Activated CD8-positive, alpha-beta T cell treated with anti-CD3 and anti-CD28 coated beads, Interleukin-2, amount 10 ng/mL, durations not matched to agents 7 days and 5 days (primary cell): ENCODE measurements around the gene DNM2. TPM values are rescaled to one million over a fixed set of nuclear protein-coding genes. Genes with fewer than 3 reads are reported as not detected.
"Not testable (repeated sequence)": the region's sequence is repeated elsewhere in the genome, so short reads cannot be mapped to it uniquely, and the experiment has no call there.

Experiments used
- ATAC-seq: fragments of 150-1000 bp; cut with Tn5 transposase; one replicate; pipeline ENCODE4 v1.10.0; 2021; ENCODE audit warnings: moderate library complexity
- CTCF ChIA-PET: fragments of 350-600 bp; sonication (Branson Sonifier 250); formaldehyde crosslinking; loops from one replicate; lab custom pipeline; 2021; ENCODE audit warnings: antibody characterized with exemption; lab: Charles Lee
- POLR2A ChIA-PET: fragments of 350-600 bp; sonication (Branson Sonifier 250); formaldehyde crosslinking; loops from one replicate; lab custom pipeline; 2021; ENCODE audit warnings: antibody characterized with exemption; lab: Charles Lee
- DNase-seq: peaks from one replicate; pipeline ENCODE4 v3.0.0-alpha.2; 2020
- H3K27ac Mint-ChIP-seq: one replicate; pipeline ENCODE4 v1.8.0; 2021; ENCODE audit warnings: mild to moderate bottlenecking, mixed read lengths
- H3K27me3 Mint-ChIP-seq: one replicate; pipeline ENCODE4 v1.8.0; 2021; ENCODE audit warnings: low read depth, mixed read lengths
- H3K36me3 Mint-ChIP-seq: one replicate; pipeline ENCODE4 v1.8.0; 2021; ENCODE audit warnings: low read depth, mixed read lengths
- H3K4me1 Mint-ChIP-seq: one replicate; pipeline ENCODE4 v1.8.0; 2021; ENCODE audit warnings: low read depth, mixed read lengths
- H3K4me3 Mint-ChIP-seq: one replicate; pipeline ENCODE4 v1.8.0; 2021; ENCODE audit warnings: mild to moderate bottlenecking, mixed read lengths
- H3K9me3 Mint-ChIP-seq: one replicate; pipeline ENCODE4 v1.8.0; 2022; ENCODE audit warnings: mixed read lengths; ENCODE audit not compliant: insufficient read depth
- total RNA-seq, 2 experiments: library from RNA; stranded (reverse); gene quantifications; one replicate each; pipeline ENCODE4 v1.2.3, GENCODE V29; 2021

Gene DNM2
- total RNA-seq, 2 experiments from 2014 or later, result 239 to 240 TPM

- Mint-ChIP-seq H3K27me3 (no peaks in the 10 kb centered on the region), H3K36me3 (no peaks in the 10 kb centered on the region), H3K9me3 (no peaks in the 10 kb centered on the region), H3K4me1 (peaks cover 23% of the 10 kb centered on the region), H3K4me3 (no peak overlapping the region), H3K27ac (no peak overlapping the region)
- ChIA-PET CTCF (interaction anchor here (1.0 to 12.8 kb wide), 12 partner anchors 10 to 161 kb away, joined by 3 to 195 read pairs (median 16); partner anchors contain the start of genes C19orf38, DNM2, QTRT1 and TMED1), POLR2A (interaction anchor here (1.9 kb wide), 1 partner anchor 145 kb away, joined by 10 read pairs; the partner anchor contains the start of gene DNM2)
- no peak for ATAC-seq
- no peak for DNase-seq
These were observed 145.3 kb downstream of the DNM2 start for GRCh38 chr19:10863107-10863717.

- H3K27ac Mint-ChIP-seq, result no peak overlapping the region
- no peaks in the 10 kb centered on the region for H3K27me3 Mint-ChIP-seq
- POLR2A ChIA-PET, result interaction anchor here (0.6 to 1.9 kb wide), 4 partner anchors 11 to 147 kb away, joined by 3 to 12 read pairs (median 6); partner anchors contain the start of genes DNM2 and TMED1
These were observed 146.6 kb downstream of the DNM2 start for GRCh38 chr19:10864538-10864899.

GRCh38 chr19:10866495-10866894 is 148.6 kb downstream of the DNM2 start:
- Mint-ChIP-seq H3K27ac (no peak overlapping the region), H3K27me3 (no peaks in the 10 kb centered on the region), H3K9me3 (no peaks in the 10 kb centered on the region), H3K36me3 (no peaks in the 10 kb centered on the region), H3K4me1 (peaks cover 29% of the 10 kb centered on the region), H3K4me3 (no peak overlapping the region)
- no peak for ATAC-seq
- no peak for DNase-seq
- POLR2A ChIA-PET, result no interaction called here
- CTCF ChIA-PET, result interaction anchor here (4.0 to 12.8 kb wide), 2 partner anchors 13 to 148 kb away, joined by 60 to 195 read pairs; partner anchors contain the start of gene DNM2

More at GRCh38 chr19:10864538-10864899, 146.6 kb downstream of the DNM2 start:
- peak; percentile 87 for DNase-seq
- Mint-ChIP-seq H3K9me3 (no peaks in the 10 kb centered on the region), H3K4me3 (no peak overlapping the region), H3K36me3 (no peaks in the 10 kb centered on the region), H3K4me1 (peaks cover 21% of the 10 kb centered on the region)
- ATAC-seq, result peak; percentile 90
- CTCF ChIA-PET, result interaction anchor here (0.7 to 12.8 kb wide), 35 partner anchors 9 to 518 kb away, joined by 3 to 195 read pairs (median 4); partner anchors contain the start of genes C19orf38, DNM2, QTRT1 and TMED1

GRCh38 chr19:10868872-10869547 is 151.1 kb downstream of the DNM2 start:
- Mint-ChIP-seq H3K9me3 (no peaks in the 10 kb centered on the region), H3K4me3 (no peak overlapping the region), H3K4me1 (peaks cover 33% of the 10 kb centered on the region), H3K27me3 (no peaks in the 10 kb centered on the region), H3K27ac (no peak overlapping the region), H3K36me3 (no peaks in the 10 kb centered on the region)
- no peak for DNase-seq
- no peak for ATAC-seq
- CTCF ChIA-PET, result interaction anchor here (3.1 to 12.8 kb wide), 2 partner anchors 11 to 150 kb away, joined by 12 to 195 read pairs; partner anchors contain the start of gene DNM2
- POLR2A ChIA-PET, result no interaction called here

GRCh38 chr19:10869872-10870311 is 152.0 kb downstream of the DNM2 start:
- not testable (repeated sequence) for ATAC-seq, DNase-seq, H3K4me3 Mint-ChIP-seq, H3K9me3 Mint-ChIP-seq, H3K36me3 Mint-ChIP-seq, H3K27me3 Mint-ChIP-seq
- H3K4me1 Mint-ChIP-seq, result peaks cover 27% of the 10 kb centered on the region
- ChIA-PET POLR2A (interaction anchor here (0.6 to 1.4 kb wide), 3 partner anchors 34 to 565 kb away, joined by 3 to 6 read pairs (median 3); partner anchors contain the start of genes ODAD3 and TMED1), CTCF (interaction anchor here (1.2 to 12.8 kb wide), 4 partner anchors 9 to 151 kb away, joined by 4 to 195 read pairs (median 10); partner anchors contain the start of gene DNM2)
- H3K27ac Mint-ChIP-seq, result peak overlapping the region; percentile 63

- Mint-ChIP-seq H3K9me3 (no peaks in the 10 kb centered on the region), H3K4me1 (peaks cover 27% of the 10 kb centered on the region), H3K36me3 (peaks cover 4% of the 10 kb centered on the region), H3K27me3 (no peaks in the 10 kb centered on the region), H3K4me3 (peak overlapping the region; percentile 60), H3K27ac (peak overlapping the region; percentile 79)
- DNase-seq, result no peak
- CTCF ChIA-PET, result interaction anchor here (0.5 to 12.8 kb wide), 18 partner anchors 9 to 505 kb away, joined by 3 to 195 read pairs (median 5); partner anchors contain the start of genes DNM2, LDLR, SWSAP1 and TMED1
- POLR2A ChIA-PET, result interaction anchor here (0.6 to 1.4 kb wide), 4 partner anchors 35 to 564 kb away, joined by 3 to 6 read pairs (median 3); partner anchors contain the start of genes ODAD3 and TMED1
- ATAC-seq, result no peak
These were observed 152.6 kb downstream of the DNM2 start for GRCh38 chr19:10870501-10870954.

GRCh38 chr19:10870955-10871603 is 153.2 kb downstream of the DNM2 start, which contains the start of gene CARM1:
CARM1 (plus strand) TSS chr19:10871553; CDS start chr19:10871703, 150 bp downstream.
- no peaks in the 10 kb centered on the region for H3K9me3 Mint-ChIP-seq
- peak within 1 kb of the TSS; percentile 79 for H3K27ac Mint-ChIP-seq
- DNase-seq, result peak; percentile 99
- H3K36me3 Mint-ChIP-seq, result peaks cover 4% of the 10 kb centered on the region
- peak; percentile 91 for ATAC-seq
- CTCF ChIA-PET, result interaction anchor here (0.5 to 12.8 kb wide), 16 partner anchors 9 to 504 kb away, joined by 3 to 195 read pairs (median 5); partner anchors contain the start of genes DNM2, LDLR, SWSAP1 and TMED1
- H3K4me1 Mint-ChIP-seq, result peaks cover 28% of the 10 kb centered on the region
- H3K27me3 Mint-ChIP-seq, result no peaks in the 10 kb centered on the region
- POLR2A ChIA-PET, result interaction anchor here (0.7 to 1.4 kb wide), 2 partner anchors 35 to 56 kb away, joined by 3 to 6 read pairs; partner anchors contain the start of gene TMED1
- peak within 1 kb of the TSS; percentile 67 for H3K4me3 Mint-ChIP-seq

GRCh38 chr19:10871711-10872545 is 154.0 kb downstream of the DNM2 start:
- DNase-seq (peak; percentile 37), ATAC-seq (peak; percentile 5)
- Mint-ChIP-seq H3K9me3 (no peaks in the 10 kb centered on the region), H3K4me3 (peak overlapping the region; percentile 67), H3K36me3 (peaks cover 6% of the 10 kb centered on the region), H3K4me1 (peaks cover 35% of the 10 kb centered on the region), H3K27ac (peak overlapping the region; percentile 72), H3K27me3 (no peaks in the 10 kb centered on the region)
- CTCF ChIA-PET, result interaction anchor here (0.8 to 12.8 kb wide), 19 partner anchors 8 to 503 kb away, joined by 3 to 195 read pairs (median 4); partner anchors contain the start of genes DNM2, SWSAP1 and TMED1
- POLR2A ChIA-PET, result interaction anchor here (1.0 kb wide), 1 partner anchor 56 kb away, joined by 3 read pairs; no protein-coding TSS in a partner anchor

- ATAC-seq, result no peak
- DNase-seq, result no peak
- CTCF ChIA-PET, result interaction anchor here (0.8 to 12.8 kb wide), 16 partner anchors 8 to 502 kb away, joined by 3 to 195 read pairs (median 4); partner anchors contain the start of genes DNM2, SWSAP1 and TMED1
- no peaks in the 10 kb centered on the region for H3K27me3 Mint-ChIP-seq
- peaks cover 38% of the 10 kb centered on the region for H3K4me1 Mint-ChIP-seq
- H3K36me3 Mint-ChIP-seq, result peaks cover 6% of the 10 kb centered on the region
- peak overlapping the region; percentile 67 for H3K4me3 Mint-ChIP-seq
- POLR2A ChIA-PET, result interaction anchor here (0.6 to 1.0 kb wide), 2 partner anchors 55 to 596 kb away, joined by 3 to 5 read pairs; no protein-coding TSS in a partner anchor
- H3K9me3 Mint-ChIP-seq, result no peaks in the 10 kb centered on the region
- peak overlapping the region; percentile 72 for H3K27ac Mint-ChIP-seq
These were observed 154.7 kb downstream of the DNM2 start for GRCh38 chr19:10872546-10873107.
